Caco-2 (cell line): ENCODE measurements around the gene CPB2. TPM values are rescaled to one million over a fixed set of nuclear protein-coding genes. Genes with fewer than 3 reads are reported as not detected.

Source experiments
- BruUV-seq: library from RNA; stranded (reverse); fragments of 400-500 nt; replicated peaks from 2 replicates; lab custom pipeline; 2021; lab: Mats Ljungman, UMichigan
- CTCF ChIA-PET: fragments of 300-600 bp; sonication (Branson Sonifier 250); formaldehyde crosslinking; loops from one replicate; lab custom pipeline; 2022; ENCODE audit warnings: antibody characterized with exemption; lab: Charles Lee
- POLR2A ChIA-PET: fragments of 300-600 bp; sonication (Branson Sonifier 250); formaldehyde crosslinking; loops from one replicate; lab custom pipeline; 2022; ENCODE audit warnings: antibody characterized with exemption; lab: Charles Lee
- DNase-seq, 2 experiments: peaks; one replicate each; pipeline versions ENCODE4 v3.0.0 to v3.0.0-alpha.2; 2020 to 2022
- H3K27me3 ChIP-seq: replicated peaks from 2 replicates; pipeline ENCODE4 v1.6.0; 2011; ENCODE audit warnings: low read length; ENCODE audit not compliant: control insufficient read depth, insufficient read depth
- H3K36me3 ChIP-seq: 2 replicates; pipeline ENCODE4 v1.5.1; 2011; ENCODE audit warnings: low read length; ENCODE audit not compliant: control insufficient read depth, insufficient read depth
- H3K4me1 ChIP-seq: fragments of 250-450 bp; sonication (Bioruptor Pico); 2 replicates; pipeline ENCODE4 v1.5.1; 2020; ENCODE audit warnings: mild to moderate bottlenecking
- H3K4me3 ChIP-seq: 2 replicates; pipeline ENCODE4 v1.5.1; 2011; ENCODE audit warnings: low read depth, mild to moderate bottlenecking, control low read depth, low read length
- H3K9me3 ChIP-seq: fragments of 250-450 bp; sonication (Bioruptor Pico); 2 replicates; pipeline ENCODE4 v1.5.1; 2020; ENCODE audit warnings: mild to moderate bottlenecking, moderate library complexity
- H3K27ac Mint-ChIP-seq: one replicate; pipeline ENCODE4 v1.8.0; 2022; ENCODE audit warnings: mixed read lengths; ENCODE audit not compliant: unreplicated experiment
- H3K27me3 Mint-ChIP-seq: one replicate; pipeline ENCODE4 v1.8.0; 2022; ENCODE audit warnings: mixed read lengths; ENCODE audit not compliant: insufficient read depth, unreplicated experiment
- H3K36me3 Mint-ChIP-seq: one replicate; pipeline ENCODE4 v1.8.0; 2022; ENCODE audit warnings: mild to moderate bottlenecking, mixed read lengths; ENCODE audit not compliant: insufficient read depth, unreplicated experiment
- H3K4me1 Mint-ChIP-seq: one replicate; pipeline ENCODE4 v1.8.0; 2022; ENCODE audit warnings: low read depth, mixed read lengths; ENCODE audit not compliant: unreplicated experiment
- H3K4me3 Mint-ChIP-seq: one replicate; pipeline ENCODE4 v1.8.0; 2022; ENCODE audit warnings: mild to moderate bottlenecking, moderate library complexity, mixed read lengths; ENCODE audit not compliant: unreplicated experiment
- H3K9me3 Mint-ChIP-seq: one replicate; pipeline ENCODE4 v1.8.0; 2022; ENCODE audit warnings: mixed read lengths; ENCODE audit not compliant: unreplicated experiment
- intact Hi-C: fragments of 100-400 bp; cut with micrococcal nuclease; formaldehyde crosslinking; loops from one replicate; pipeline ENCODE4 v1.10.0; 2022; ENCODE audit not compliant: unreplicated experiment
- total RNA-seq: library from RNA; stranded (reverse); gene quantifications from 2 replicates; pipeline ENCODE4 v1.2.3, GENCODE V29; 2022
- TF ChIP-seq, protein P1 (sequence below), 2 experiments: fragments of 200-600 bp in 1 of 2; IDR thresholded peaks; 1 replicate in 1 of 2; 2 replicates in 1 of 2; pipeline versions ENCODE4 v1.5.1 to v1.8.0; 2011 to 2022; ENCODE audit warnings: antibody characterized with exemption in 1 of 2, control low read depth in 1 of 2, inconsistent platforms in 1 of 2, low read depth in 1 of 2, low read length in 1 of 2, mild to moderate bottlenecking in 1 of 2, moderate library complexity in 1 of 2; ENCODE audit not compliant: insufficient read depth in 1 of 2, severe bottlenecking in 1 of 2, unreplicated experiment in 1 of 2

Gene CPB2
- total RNA-seq, 1 experiment from 2014 or later, result 0.18 TPM

DNA sequence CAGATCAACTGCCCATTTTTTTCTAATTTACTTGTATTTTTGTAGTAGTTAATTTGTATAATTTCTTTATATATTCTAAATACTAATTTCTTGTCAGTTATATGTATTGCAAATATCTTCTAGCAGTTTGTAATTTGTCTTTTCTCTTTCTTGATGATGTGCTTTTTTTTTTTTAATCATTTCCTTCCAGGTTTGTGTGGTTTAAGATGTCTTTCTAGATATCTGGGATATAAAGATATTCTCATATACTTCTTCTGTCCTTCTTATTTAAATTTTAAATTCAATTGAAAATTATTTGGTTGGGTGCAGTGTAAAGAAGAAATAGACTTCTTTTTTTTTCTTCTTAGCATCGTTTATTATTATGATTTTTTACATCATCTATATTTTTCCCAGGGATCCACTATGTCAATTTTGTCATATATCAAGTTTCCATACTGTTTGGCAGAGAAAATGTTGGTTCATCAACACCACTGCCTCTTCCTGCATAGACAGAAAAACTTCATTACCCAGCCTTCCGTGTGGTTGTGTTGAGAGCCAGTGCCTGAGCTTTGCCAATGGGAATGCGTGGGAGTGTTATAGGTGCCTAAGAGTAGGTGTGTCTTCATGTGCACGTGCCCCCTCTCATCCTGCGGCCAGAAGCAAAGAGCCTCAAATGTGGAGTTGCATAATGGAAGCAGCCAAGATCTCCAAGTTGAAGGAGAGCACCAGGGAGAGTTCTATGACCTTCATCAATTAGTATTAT is 15.8 kb downstream of the CPB2 start:
- ChIA-PET POLR2A (no interaction called here), CTCF (no interaction called here)
- BruUV-seq, result no TSS peak
- no peak overlapping the region for H3K27ac Mint-ChIP-seq
- no peaks in the 10 kb centered on the region; the same call in 1 of the 2 replicates for H3K9me3 ChIP-seq
- peaks cover 22% of the 10 kb centered on the region for H3K27me3 Mint-ChIP-seq
- intact Hi-C loops, result no loop called here
- no peak overlapping the region for H3K4me3 ChIP-seq
- no peaks in the 10 kb centered on the region for H3K4me1 Mint-ChIP-seq
- no peak for DNase-seq
- no peaks in the 10 kb centered on the region for H3K36me3 ChIP-seq
- no peaks in the 10 kb centered on the region for H3K4me1 ChIP-seq
- TF ChIP-seq, protein P1, sequence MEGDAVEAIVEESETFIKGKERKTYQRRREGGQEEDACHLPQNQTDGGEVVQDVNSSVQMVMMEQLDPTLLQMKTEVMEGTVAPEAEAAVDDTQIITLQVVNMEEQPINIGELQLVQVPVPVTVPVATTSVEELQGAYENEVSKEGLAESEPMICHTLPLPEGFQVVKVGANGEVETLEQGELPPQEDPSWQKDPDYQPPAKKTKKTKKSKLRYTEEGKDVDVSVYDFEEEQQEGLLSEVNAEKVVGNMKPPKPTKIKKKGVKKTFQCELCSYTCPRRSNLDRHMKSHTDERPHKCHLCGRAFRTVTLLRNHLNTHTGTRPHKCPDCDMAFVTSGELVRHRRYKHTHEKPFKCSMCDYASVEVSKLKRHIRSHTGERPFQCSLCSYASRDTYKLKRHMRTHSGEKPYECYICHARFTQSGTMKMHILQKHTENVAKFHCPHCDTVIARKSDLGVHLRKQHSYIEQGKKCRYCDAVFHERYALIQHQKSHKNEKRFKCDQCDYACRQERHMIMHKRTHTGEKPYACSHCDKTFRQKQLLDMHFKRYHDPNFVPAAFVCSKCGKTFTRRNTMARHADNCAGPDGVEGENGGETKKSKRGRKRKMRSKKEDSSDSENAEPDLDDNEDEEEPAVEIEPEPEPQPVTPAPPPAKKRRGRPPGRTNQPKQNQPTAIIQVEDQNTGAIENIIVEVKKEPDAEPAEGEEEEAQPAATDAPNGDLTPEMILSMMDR (IDR thresholded peaks at IDR 0.05; ENCODE audit: insufficient read depth in 1 of 2, low read depth in 1 of 2, low read length in 1 of 2, severe bottlenecking in 1 of 2, unreplicated experiment in 1 of 2), result no peak
- H3K27me3 ChIP-seq, result no peaks in the 10 kb centered on the region
- H3K9me3 Mint-ChIP-seq, result no peaks in the 10 kb centered on the region
- no peak overlapping the region for H3K4me3 Mint-ChIP-seq
- H3K36me3 Mint-ChIP-seq, result no peaks in the 10 kb centered on the region

DNA sequence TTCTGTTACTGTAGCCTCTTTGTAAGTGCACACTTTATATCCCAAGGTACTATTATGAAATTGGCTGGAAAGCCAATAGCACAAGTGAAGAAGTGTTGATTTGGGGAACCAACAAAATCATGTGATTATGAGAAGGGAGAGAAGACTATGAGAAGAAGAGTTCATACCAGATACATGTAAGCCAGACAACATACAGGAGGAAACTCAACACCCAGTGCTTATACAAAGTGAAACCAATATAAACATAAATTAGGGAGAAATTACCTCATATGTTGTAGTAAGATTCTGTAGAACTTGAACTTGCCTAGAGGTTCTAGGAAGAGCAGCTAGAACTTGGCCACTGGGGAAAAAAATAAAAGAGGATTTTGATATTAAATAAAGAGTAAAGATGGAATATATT is 17.4 kb downstream of the CPB2 start:
- Mint-ChIP-seq H3K27ac (no peak overlapping the region), H3K27me3 (peaks cover 14% of the 10 kb centered on the region), H3K9me3 (no peaks in the 10 kb centered on the region), H3K4me1 (no peaks in the 10 kb centered on the region), H3K4me3 (no peak overlapping the region), H3K36me3 (no peaks in the 10 kb centered on the region)
- ChIA-PET CTCF (no interaction called here), POLR2A (no interaction called here)
- Histone ChIP-seq H3K36me3 (no peaks in the 10 kb centered on the region), H3K27me3 (no peaks in the 10 kb centered on the region), H3K4me1 (no peaks in the 10 kb centered on the region), H3K4me3 (no peak overlapping the region), H3K9me3 (no peaks in the 10 kb centered on the region; the same call in 1 of the 2 replicates)
- DNase-seq, result no peak
- BruUV-seq, result no TSS peak
- TF ChIP-seq, protein P1 (IDR thresholded peaks at IDR 0.05; ENCODE audit: insufficient read depth in 1 of 2, low read depth in 1 of 2, low read length in 1 of 2, severe bottlenecking in 1 of 2, unreplicated experiment in 1 of 2), result no peak
- intact Hi-C loops, result no loop called here

DNA sequence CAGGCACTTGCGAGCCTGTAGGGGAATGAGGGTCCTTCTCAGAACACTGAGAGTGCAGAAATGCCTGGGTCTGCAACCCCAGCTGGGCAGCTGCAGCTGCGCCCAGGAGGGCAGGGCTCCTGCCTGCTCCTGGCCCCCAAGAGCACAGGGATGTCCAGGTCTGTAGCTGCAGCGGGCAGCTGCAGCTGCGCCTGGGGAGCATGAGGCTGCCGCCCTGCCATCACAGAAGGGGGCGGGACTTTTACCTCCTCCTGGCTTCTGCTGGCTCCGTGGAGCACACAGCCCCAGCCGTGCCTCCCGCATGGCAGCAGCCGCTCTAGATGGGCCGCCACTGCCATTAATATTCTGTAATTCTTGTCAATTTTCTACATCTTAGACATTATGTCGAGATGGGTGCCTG is 17.8 kb downstream of the CPB2 start:
- no peaks in the 10 kb centered on the region for H3K36me3 Mint-ChIP-seq
- ChIA-PET CTCF (no interaction called here), POLR2A (no interaction called here)
- Histone ChIP-seq H3K27me3 (no peaks in the 10 kb centered on the region), H3K36me3 (no peaks in the 10 kb centered on the region), H3K9me3 (no peaks in the 10 kb centered on the region; the same call in 1 of the 2 replicates), H3K4me1 (no peaks in the 10 kb centered on the region), H3K4me3 (no peak overlapping the region)
- DNase-seq, result no peak
- H3K27ac Mint-ChIP-seq, result no peak overlapping the region
- BruUV-seq, result no TSS peak
- no peaks in the 10 kb centered on the region for H3K9me3 Mint-ChIP-seq
- no peaks in the 10 kb centered on the region for H3K4me1 Mint-ChIP-seq
- intact Hi-C loops, result no loop called here
- H3K4me3 Mint-ChIP-seq, result no peak overlapping the region
- peaks cover 16% of the 10 kb centered on the region for H3K27me3 Mint-ChIP-seq
- TF ChIP-seq, protein P1 (IDR thresholded peaks at IDR 0.05; ENCODE audit: insufficient read depth in 1 of 2, low read depth in 1 of 2, low read length in 1 of 2, severe bottlenecking in 1 of 2, unreplicated experiment in 1 of 2), result no peak
